ENCODE results near the gene PIEZO2. TPM values are rescaled to one million over a fixed set of nuclear protein-coding genes. Genes with fewer than 3 reads are reported as not detected.

PIEZO2 gene
- total and polyA plus RNA-seq, 7 donors: 0.03 to 0.64 (median 0.13) TPM

DNA sequence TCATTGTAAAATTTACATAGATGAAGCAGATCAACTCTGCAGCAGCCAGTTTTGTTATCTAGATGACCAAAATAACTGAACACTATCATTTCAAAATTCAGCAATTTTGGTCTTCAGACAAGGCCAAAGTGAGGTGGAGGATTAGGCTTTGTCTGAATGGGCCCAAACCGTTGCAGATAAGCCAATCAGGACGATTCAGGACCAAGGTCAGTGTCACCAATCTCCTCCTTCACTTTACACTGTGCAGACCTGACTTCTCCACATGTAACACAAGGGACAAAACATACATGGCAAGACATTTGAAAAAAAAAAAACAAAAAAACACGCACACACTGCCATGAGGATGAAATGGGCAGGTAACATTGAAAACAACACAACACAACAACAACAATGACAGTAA is 412.4 kb downstream of the PIEZO2 start:
- no peak overlapping the region for H3K27ac ChIP-seq
- no peaks in the 10 kb centered on the region for H3K36me3 ChIP-seq (ENCODE audit: insufficient read depth in 1 of 2, low read depth in 1 of 2)
- no peak for DNase-seq
- H3K27me3 ChIP-seq (ENCODE audit: insufficient read depth in 3 of 3, low read length in 2 of 3): peaks cover 0 to 2% (median 0%) of the 10 kb centered on the region in 3 donors
- TF ChIP-seq, protein P1, sequence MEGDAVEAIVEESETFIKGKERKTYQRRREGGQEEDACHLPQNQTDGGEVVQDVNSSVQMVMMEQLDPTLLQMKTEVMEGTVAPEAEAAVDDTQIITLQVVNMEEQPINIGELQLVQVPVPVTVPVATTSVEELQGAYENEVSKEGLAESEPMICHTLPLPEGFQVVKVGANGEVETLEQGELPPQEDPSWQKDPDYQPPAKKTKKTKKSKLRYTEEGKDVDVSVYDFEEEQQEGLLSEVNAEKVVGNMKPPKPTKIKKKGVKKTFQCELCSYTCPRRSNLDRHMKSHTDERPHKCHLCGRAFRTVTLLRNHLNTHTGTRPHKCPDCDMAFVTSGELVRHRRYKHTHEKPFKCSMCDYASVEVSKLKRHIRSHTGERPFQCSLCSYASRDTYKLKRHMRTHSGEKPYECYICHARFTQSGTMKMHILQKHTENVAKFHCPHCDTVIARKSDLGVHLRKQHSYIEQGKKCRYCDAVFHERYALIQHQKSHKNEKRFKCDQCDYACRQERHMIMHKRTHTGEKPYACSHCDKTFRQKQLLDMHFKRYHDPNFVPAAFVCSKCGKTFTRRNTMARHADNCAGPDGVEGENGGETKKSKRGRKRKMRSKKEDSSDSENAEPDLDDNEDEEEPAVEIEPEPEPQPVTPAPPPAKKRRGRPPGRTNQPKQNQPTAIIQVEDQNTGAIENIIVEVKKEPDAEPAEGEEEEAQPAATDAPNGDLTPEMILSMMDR (IDR thresholded peaks at IDR 0.05): no peak
- no peaks in the 10 kb centered on the region for H3K4me1 ChIP-seq
- no peak overlapping the region for H3K4me3 ChIP-seq
- ATAC-seq: no peak
- intact Hi-C loops (cut with DNase I): no loop called here
- H3K9me3 ChIP-seq: no peaks in the 10 kb centered on the region
- 48 to 56% (median 48%) methylated on average over 3 of the region's 3 CpGs for WGBS, 3 donors

DNA sequence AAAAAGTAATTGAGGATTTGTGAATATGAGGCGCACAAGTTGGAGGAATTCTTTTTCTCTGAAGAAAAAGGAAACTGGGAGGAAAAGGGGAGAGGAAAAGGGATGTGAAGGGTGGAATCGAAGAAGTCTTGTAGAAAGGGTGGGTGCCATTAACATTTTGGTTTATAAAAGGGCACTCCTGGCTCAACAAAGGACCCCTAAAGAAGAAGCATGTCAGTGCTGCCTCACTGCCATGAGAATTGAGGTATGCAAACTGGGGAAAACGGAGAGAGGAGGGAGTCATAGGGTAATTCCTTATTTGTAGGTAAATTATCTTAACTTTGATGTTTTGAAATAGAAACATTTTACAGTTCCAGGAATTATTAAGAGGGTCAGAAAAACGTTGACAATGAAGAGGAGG is 416.4 kb downstream of the PIEZO2 start:
- Histone ChIP-seq H3K27ac (no peak overlapping the region), H3K9me3 (no peaks in the 10 kb centered on the region), H3K4me3 (no peak overlapping the region), H3K27me3 (ENCODE audit: insufficient read depth in 3 of 3, low read length in 2 of 3) (peaks cover 0 to 9% (median 0%) of the 10 kb centered on the region in 3 donors), H3K4me1 (no peaks in the 10 kb centered on the region), H3K36me3 (ENCODE audit: insufficient read depth in 1 of 2, low read depth in 1 of 2) (no peaks in the 10 kb centered on the region)
- TF ChIP-seq, protein P1 (IDR thresholded peaks at IDR 0.05): no peak
- DNase-seq: no peak
- ATAC-seq: no peak
- WGBS, 3 donors: 45 to 58% (median 53%) methylated on average over 4 of the region's 4 CpGs
- intact Hi-C loops (cut with DNase I): no loop called here

DNA sequence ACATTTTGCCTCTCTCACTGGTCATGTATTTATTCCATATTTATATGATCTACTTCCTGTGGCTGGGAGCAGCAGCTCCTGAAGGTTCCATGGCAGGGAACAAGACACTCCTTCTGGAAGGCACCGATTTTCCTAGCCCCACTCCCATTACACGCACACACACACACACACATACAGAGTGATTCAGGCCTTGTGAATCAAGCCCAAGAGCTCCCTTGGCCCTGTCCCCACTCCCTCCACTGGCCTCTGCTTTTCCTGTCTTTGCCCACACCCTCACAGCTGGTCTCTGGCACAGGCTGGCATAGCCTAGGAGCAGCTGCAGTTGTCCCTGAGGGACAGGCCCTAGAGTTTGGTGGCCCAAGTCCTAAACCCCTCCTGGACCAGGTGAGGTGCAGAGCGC is 421.9 kb downstream of the PIEZO2 start:
- Histone ChIP-seq H3K4me1 (no peaks in the 10 kb centered on the region), H3K9me3 (no peaks in the 10 kb centered on the region), H3K36me3 (ENCODE audit: insufficient read depth in 1 of 2, low read depth in 1 of 2) (no peaks in the 10 kb centered on the region), H3K4me3 (no peak overlapping the region), H3K27me3 (ENCODE audit: insufficient read depth in 3 of 3, low read length in 2 of 3) (peaks cover 0 to 42% (median 4%) of the 10 kb centered on the region in 3 donors), H3K27ac (no peak overlapping the region)
- intact Hi-C loops (cut with DNase I): no loop called here
- no peak for DNase-seq
- 39 to 62% (median 49%) methylated on average over 3 of the region's 3 CpGs for WGBS, 3 donors
- no peak for ATAC-seq
- TF ChIP-seq, protein P1 (IDR thresholded peaks at IDR 0.05): no peak

DNA sequence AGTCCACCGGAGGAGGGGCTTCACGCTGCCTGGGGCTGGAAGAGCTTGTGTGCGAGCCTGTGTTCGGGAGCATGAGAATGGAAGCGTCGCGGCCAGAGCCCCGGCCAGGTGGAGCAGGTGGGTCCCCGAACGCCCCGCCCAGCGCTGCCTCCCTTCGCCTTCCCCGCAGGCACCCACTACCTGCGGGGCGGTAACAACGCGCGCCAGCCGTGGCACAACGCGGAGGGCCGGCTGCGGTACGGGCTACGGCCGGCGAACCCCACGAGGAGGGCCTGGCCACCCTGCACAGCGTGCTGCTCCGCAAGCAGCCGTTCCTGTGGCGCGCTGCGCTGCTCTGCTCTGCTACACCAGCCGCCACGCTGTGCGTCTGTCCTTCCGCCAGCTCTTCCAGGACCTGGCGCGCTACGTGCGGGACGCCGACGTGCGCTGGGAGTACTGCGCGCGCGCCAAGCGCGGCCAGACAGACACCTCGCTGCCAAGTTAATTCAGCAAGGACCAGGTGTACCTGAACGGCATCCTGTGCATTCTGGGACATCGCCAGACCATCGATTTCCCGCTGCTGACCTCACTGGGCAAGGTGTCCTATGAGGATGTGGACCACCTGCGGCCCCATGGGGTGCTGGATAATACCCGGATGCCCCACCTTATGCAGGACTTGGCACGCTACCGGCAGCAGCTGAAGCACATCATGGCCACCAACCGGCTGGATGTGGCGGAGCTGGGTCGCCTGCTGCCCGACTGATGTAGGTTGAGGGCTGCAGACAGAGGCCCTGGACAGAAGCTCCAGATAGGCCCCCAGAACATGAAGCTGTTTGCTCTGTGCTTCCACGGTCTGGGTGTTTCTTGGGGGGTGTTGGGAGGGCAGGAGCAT is 422.9 kb downstream of the PIEZO2 start:
- H3K27me3 ChIP-seq (ENCODE audit: insufficient read depth in 3 of 3, low read length in 2 of 3): peaks cover 0 to 42% (median 4%) of the 10 kb centered on the region in 3 donors
- peak overlapping the region; percentile 38 for H3K4me3 ChIP-seq
- no peaks in the 10 kb centered on the region for H3K9me3 ChIP-seq
- DNase-seq (no peak), ATAC-seq (peak in 1 of 4 donors; percentile 19)
- TF ChIP-seq, protein P1 (IDR thresholded peaks at IDR 0.05): no peak
- intact Hi-C loops (cut with DNase I): no loop called here
- 35 to 47% (median 38%) methylated on average over 46 to 67 of the region's 67 CpGs for WGBS, 3 donors
- H3K27ac ChIP-seq: no peak overlapping the region
- no peaks in the 10 kb centered on the region for H3K36me3 ChIP-seq (ENCODE audit: insufficient read depth in 1 of 2, low read depth in 1 of 2)
- H3K4me1 ChIP-seq: no peaks in the 10 kb centered on the region

Data from psoas muscle (tissue), 8 donors.